ENCODE results near the gene AMZ2.
"Not testable (repeated sequence)": the region's sequence is repeated elsewhere in the genome, so short reads cannot be mapped to it uniquely, and the experiment has no call there.

Gene AMZ2

DNA sequence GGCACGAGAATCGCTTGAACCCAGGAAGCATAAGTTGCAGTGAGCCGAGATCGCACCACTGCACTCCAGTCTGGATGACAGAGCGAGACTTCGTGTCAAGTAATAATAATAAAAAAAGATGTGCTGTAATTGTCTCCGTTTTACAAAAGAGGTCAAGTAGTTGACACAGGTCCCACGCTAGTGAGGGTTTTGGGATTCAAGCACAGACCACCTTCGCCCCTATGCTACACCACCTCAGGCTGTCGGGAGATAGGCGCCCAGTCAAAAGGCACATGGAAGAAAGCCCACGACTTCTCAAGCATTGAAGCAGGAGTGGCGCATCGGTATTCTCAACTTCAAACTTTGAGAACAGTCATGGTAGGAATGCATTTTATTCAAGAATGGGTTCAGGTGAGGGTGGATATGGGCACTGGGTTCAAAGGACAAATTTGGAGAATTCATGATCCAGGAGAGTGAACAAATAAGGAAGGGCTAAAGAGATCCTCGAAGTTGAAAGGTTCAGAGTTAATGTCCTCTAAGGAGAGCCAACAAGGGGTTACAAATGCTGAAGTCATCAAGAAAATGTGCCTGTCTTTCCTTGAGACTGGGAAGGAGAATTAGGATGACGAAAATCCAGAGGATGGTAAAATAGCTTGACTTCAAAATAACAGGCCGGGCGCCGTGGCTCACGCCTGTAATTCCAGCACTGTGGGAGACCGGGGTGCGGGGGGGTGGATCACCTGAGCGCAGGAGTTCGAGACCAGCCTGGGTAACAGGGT, 1.4 kb upstream of the AMZ2 start:
- no peak for TF ChIP-seq CTCF (IDR thresholded peaks at IDR 0.05; ENCODE audit: low read depth, low read length)
- no peak for TF ChIP-seq EZH2phosphoT487 (IDR thresholded peaks at IDR 0.05; ENCODE audit: low read depth)
- peak overlapping the region; percentile 65 for H3K4me2 ChIP-seq (ENCODE audit: low read length)
- H3K79me2 ChIP-seq (ENCODE audit: low read length): peaks cover 24% of the 10 kb centered on the region
- H2AFZ ChIP-seq (ENCODE audit: low read depth, low read length): no peak overlapping the region
- peak overlapping the region; percentile 89; the same call in 1 of the 2 replicates for H3K9ac ChIP-seq (ENCODE audit: low read length)
- no peaks in the 10 kb centered on the region for H4K20me1 ChIP-seq (ENCODE audit: insufficient read depth, low read length)
- H3K4me1 ChIP-seq (ENCODE audit: low read length): peaks cover 16% of the 10 kb centered on the region
- H3K36me3 ChIP-seq (replicated peaks; ENCODE audit: low read depth, low read length): peaks cover 7% of the 10 kb centered on the region
- H3K9me3 ChIP-seq (ENCODE audit: insufficient read depth, low read length): no peaks in the 10 kb centered on the region
- no peaks in the 10 kb centered on the region for H3K27me3 ChIP-seq (ENCODE audit: low read depth, low read length)
- H3K27ac ChIP-seq (ENCODE audit: low read length): peak overlapping the region; percentile 81; the same call in 1 of the 2 replicates
- peak overlapping the region; percentile 97 for H3K4me3 ChIP-seq (ENCODE audit: low read length)

DNA sequence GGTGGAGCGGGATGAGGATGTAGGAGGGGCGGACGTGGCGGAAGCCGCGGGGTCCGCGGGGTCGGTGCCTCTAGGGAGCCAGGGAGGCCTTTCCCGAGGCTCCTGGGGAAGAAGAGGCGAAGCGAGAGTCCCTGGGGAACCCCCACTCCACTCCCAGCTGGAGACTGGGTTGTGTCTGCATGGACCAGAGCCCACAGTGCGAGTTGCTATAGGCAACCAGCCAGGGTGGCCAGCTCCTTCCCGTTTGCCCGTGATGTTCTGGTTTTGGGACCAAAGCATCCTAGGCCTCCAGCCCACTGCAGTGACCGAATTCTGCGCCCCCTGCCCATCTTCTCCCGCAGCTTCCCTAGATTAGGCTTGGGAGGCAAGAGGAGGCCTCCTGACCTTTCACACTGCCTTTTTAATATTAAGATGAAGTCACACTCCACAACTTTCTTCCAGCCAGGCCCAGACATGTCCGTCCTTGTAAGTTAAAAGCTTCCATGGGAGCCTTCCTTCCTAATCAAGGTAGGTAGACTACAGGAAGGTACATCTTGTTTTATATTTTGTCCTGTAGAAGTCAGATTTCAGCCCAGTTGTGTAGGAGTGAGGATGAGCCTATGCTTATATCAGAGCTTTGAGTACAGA, 469 bp downstream of the AMZ2 start:
- H3K4me1 ChIP-seq (ENCODE audit: low read length): peaks cover 16% of the 10 kb centered on the region
- H3K36me3 ChIP-seq (replicated peaks; ENCODE audit: low read depth, low read length): peaks cover 10% of the 10 kb centered on the region
- H2AFZ ChIP-seq (ENCODE audit: low read depth, low read length): no peak overlapping the region; the same call in 1 of the 2 replicates
- no peaks in the 10 kb centered on the region for H3K9me3 ChIP-seq (ENCODE audit: insufficient read depth, low read length)
- H3K4me2 ChIP-seq (ENCODE audit: low read length): peak overlapping the region; percentile 99
- TF ChIP-seq EZH2phosphoT487 (IDR thresholded peaks at IDR 0.05; ENCODE audit: low read depth): no peak
- no peak for TF ChIP-seq CTCF (IDR thresholded peaks at IDR 0.05; ENCODE audit: low read depth, low read length)
- H3K27me3 ChIP-seq (ENCODE audit: low read depth, low read length): no peaks in the 10 kb centered on the region
- peaks cover 24% of the 10 kb centered on the region for H3K79me2 ChIP-seq (ENCODE audit: low read length)
- no peaks in the 10 kb centered on the region for H4K20me1 ChIP-seq (ENCODE audit: insufficient read depth, low read length)
- peak overlapping the region; percentile 68 for H3K27ac ChIP-seq (ENCODE audit: low read length)
- H3K4me3 ChIP-seq (ENCODE audit: low read length): peak overlapping the region; percentile 97
- peak overlapping the region; percentile 90 for H3K9ac ChIP-seq (ENCODE audit: low read length)

GRCh38 chr17:68248891-68249290, 1.0 kb downstream of the AMZ2 start:
- TF ChIP-seq CTCF (IDR thresholded peaks at IDR 0.05; ENCODE audit: low read depth, low read length) (no peak), EZH2phosphoT487 (IDR thresholded peaks at IDR 0.05; ENCODE audit: low read depth) (no peak)
- Histone ChIP-seq H3K9ac (ENCODE audit: low read length) (peak overlapping the region; percentile 90), H3K9me3 (ENCODE audit: insufficient read depth, low read length) (no peaks in the 10 kb centered on the region), H2AFZ (ENCODE audit: low read depth, low read length) (no peak overlapping the region), H3K79me2 (ENCODE audit: low read length) (peaks cover 24% of the 10 kb centered on the region), H3K27ac (ENCODE audit: low read length) (peak overlapping the region; percentile 68), H3K36me3 (replicated peaks; ENCODE audit: low read depth, low read length) (peaks cover 10% of the 10 kb centered on the region), H4K20me1 (ENCODE audit: insufficient read depth, low read length) (no peaks in the 10 kb centered on the region), H3K4me1 (ENCODE audit: low read length) (peaks cover 16% of the 10 kb centered on the region), H3K27me3 (ENCODE audit: low read depth, low read length) (no peaks in the 10 kb centered on the region), H3K4me3 (ENCODE audit: low read length) (peak overlapping the region; percentile 97), H3K4me2 (ENCODE audit: low read length) (peak overlapping the region; percentile 99)

DNA sequence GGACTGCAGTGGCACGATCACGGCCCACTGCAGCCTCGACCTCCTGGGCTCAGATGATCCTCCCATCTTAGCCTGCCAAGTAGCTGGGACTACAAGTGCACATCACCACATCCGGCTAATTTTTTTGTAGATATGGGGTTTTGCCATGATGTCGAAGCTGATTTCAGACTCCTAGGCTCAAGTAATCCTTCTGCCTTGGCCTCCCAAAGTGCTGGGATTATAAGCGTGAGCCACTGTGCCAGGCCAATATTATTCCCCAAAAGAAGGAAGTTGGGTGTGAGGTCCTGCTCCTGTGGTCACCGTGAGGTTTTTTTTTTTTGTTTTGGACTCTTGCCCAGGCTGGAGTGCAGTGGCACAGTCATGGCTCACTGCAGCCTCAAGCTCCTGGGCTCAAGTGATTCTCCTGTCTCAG, 1.5 kb downstream of the AMZ2 start:
- Histone ChIP-seq H3K27me3 (ENCODE audit: low read depth, low read length) (no peaks in the 10 kb centered on the region), H3K27ac (ENCODE audit: low read length) (no peak overlapping the region), H3K9ac (ENCODE audit: low read length) (no peak overlapping the region; the same call in 1 of the 2 replicates), H3K9me3 (ENCODE audit: insufficient read depth, low read length) (no peaks in the 10 kb centered on the region), H3K4me1 (ENCODE audit: low read length) (peaks cover 16% of the 10 kb centered on the region), H3K4me2 (ENCODE audit: low read length) (0 out of 2 replicates have a peak overlapping the region, but pooled peaks have one; percentile 99), H3K36me3 (replicated peaks; ENCODE audit: low read depth, low read length) (peaks cover 15% of the 10 kb centered on the region), H3K4me3 (ENCODE audit: low read length) (no peak overlapping the region), H2AFZ (ENCODE audit: low read depth, low read length) (no peak overlapping the region), H4K20me1 (ENCODE audit: insufficient read depth, low read length) (no peaks in the 10 kb centered on the region), H3K79me2 (ENCODE audit: low read length) (peaks cover 24% of the 10 kb centered on the region)
- TF ChIP-seq EZH2phosphoT487 (IDR thresholded peaks at IDR 0.05; ENCODE audit: low read depth) (no peak), CTCF (IDR thresholded peaks at IDR 0.05; ENCODE audit: low read depth, low read length) (no peak)

DNA sequence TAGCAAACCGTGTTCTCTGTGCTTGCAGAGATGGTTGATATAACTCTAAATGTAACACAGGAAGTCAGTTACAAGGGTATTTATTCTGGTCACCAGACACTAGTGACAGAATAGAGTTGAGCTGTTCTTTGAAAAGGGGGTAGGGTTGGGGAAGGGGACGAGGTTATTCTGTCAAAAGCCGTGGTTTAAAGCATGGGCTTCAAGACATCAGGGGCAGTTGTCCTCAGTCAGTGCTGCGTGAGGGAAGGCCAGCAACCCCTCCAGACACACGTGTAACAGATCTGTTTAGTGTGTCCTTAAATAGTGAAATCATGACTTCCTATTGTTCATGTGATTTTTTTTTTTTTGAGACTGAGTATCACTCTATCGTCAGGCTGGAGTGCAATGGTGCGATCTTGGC, 5.6 kb downstream of the AMZ2 start:
- H3K27me3 ChIP-seq (ENCODE audit: low read depth, low read length); H3K4me2 ChIP-seq (ENCODE audit: low read length); H3K9ac ChIP-seq (ENCODE audit: low read length); H2AFZ ChIP-seq (ENCODE audit: low read depth, low read length); H3K4me3 ChIP-seq (ENCODE audit: low read length); H4K20me1 ChIP-seq (ENCODE audit: insufficient read depth, low read length); H3K79me2 ChIP-seq (ENCODE audit: low read length); H3K9me3 ChIP-seq (ENCODE audit: insufficient read depth, low read length); H3K27ac ChIP-seq (ENCODE audit: low read length): not testable (repeated sequence)
- H3K36me3 ChIP-seq (replicated peaks; ENCODE audit: low read depth, low read length): peaks cover 36% of the 10 kb centered on the region
- H3K4me1 ChIP-seq (ENCODE audit: low read length): peaks cover 44% of the 10 kb centered on the region

All from OCI-LY3 (cell line).